HG03025 (cell line): Measurements from ENCODE around the gene IPO9.

Experiments
- ATAC-seq: cut with Tn5 transposase; IDR thresholded peaks from one replicate; pipeline ENCODE4 v1.9.1; 2021; ENCODE audit warnings: mild to moderate bottlenecking, moderate library complexity; ENCODE audit not compliant: unreplicated experiment, low FRiP score

IPO9 gene

DNA sequence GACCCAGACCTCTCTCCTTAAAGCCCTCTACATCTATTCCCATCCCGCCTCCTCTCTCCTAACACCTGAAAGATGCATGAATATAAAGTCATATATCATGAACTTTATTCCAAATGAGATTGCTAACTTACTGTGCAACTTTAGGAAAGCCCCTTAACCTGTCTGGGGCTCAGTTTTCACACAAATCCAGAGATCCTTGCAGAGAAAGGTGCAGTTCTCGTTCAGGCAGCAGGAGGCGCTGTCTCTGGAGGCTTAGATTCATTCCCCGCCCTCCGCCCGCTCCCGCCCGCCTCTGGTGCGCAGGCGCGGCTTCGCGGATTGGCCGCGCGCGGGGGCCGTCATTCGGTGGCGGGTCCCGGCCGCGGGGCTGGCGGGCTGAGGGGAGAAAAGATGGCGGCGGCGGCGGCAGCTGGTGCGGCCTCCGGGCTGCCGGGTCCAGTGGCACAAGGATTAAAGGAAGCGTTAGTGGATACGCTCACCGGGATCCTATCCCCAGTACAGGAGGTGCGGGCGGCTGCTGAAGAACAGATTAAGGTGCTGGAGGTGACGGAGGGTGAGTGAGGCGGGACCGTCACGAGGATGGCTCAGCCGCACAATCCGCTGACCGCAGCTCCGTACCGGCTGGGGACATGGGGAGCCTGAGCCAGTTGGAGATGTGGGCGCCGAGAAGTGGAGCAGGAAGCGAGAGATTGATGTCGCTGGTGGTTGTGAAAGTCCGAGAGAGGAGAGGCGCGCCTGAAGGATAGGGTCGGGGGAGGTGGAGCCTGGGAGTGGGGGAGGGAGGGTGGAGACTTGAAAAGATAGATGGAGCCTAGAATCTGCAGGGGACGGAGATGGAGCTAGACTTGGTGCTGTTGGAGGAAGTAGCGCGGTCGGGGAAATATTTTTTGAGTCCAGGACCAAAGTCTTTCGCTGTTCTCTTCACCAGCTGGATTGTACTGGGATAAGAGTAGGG lies at the start of gene IPO9:
Gene IPO9 (plus strand): TSS at position 338 of the 955 bp plus-strand sequence. CDS start 53 bp downstream, at position 391.
- ATAC-seq = peak; percentile 77

- ATAC-seq = no peak
Measured at GRCh38 chr1:201779351-201779880, 49.5 kb upstream of the IPO9 start.

GRCh38 chr1:201780952-201781351 lies 48.0 kb upstream of the IPO9 start:
- no peak for ATAC-seq

DNA sequence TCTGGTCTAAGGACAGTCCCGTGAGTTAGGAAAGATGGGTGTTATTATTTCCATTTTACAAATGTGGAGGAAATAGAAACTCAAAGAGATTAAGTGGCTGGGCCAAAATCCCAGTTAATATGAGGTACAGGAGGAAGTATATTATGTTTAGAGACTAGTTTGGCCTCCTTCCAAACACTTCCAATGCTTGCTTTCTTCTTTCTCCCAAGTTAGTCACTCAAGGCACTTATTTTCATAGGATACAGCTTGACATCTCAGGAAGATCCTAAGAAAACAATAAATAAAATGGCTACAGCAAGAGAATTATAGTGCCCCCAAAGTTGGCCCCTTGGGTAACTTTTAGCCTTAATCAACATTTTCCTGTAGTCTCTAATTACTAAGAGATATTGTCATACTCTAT lies 47.5 kb upstream of the IPO9 start:
- ATAC-seq = no peak

GRCh38 chr1:201782353-201782752 lies 46.6 kb upstream of the IPO9 start:
- ATAC-seq = no peak

- no peak for ATAC-seq
Measured at GRCh38 chr1:201783058-201783457, 45.9 kb upstream of the IPO9 start.

GRCh38 chr1:201783572-201783971 lies 45.4 kb upstream of the IPO9 start:
- no peak for ATAC-seq

- ATAC-seq = no peak
Measured at GRCh38 chr1:201785291-201785690, 43.7 kb upstream of the IPO9 start.

DNA sequence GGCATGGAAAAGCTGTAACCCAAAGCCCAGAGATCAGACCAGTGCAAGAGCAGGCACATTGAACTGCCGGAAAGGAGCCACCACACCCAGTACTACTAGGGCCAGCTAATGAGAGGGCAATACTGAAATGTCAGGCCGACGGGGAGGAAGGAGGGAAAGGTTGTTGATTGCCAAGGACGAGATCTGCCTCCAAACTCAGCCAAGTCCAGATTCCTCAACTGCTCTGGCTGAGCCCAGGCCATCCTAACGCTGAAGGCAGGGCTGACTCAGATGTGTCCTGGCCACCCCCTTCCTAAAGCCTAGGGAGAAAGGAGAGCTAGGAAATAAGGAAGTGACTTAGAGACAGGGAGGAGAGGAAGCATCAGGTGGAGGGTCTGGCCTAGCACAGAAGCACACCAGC lies 42.1 kb upstream of the IPO9 start:
- ATAC-seq = no peak

GRCh38 chr1:201788296-201788695 lies 40.7 kb upstream of the IPO9 start:
- no peak for ATAC-seq

DNA sequence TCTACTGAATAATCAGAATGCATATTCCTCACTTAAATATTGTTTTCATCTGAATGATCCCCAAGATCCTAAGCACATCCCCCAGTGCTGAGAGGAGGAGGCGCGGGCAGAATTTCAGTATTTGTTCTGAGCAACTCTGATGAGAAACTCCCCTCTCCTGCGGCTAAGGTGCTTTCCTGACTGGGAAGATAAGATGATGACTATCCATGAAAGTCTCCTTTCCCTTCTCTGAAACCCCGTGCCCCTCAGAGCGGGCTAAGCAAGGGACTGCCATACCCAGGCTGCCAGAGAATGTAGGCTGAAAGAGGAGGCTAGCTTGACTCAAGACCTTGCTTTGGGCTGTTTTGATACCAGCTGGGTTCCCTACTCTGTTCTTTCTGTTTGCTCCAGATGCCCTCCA lies 39.7 kb upstream of the IPO9 start:
- no peak for ATAC-seq

DNA sequence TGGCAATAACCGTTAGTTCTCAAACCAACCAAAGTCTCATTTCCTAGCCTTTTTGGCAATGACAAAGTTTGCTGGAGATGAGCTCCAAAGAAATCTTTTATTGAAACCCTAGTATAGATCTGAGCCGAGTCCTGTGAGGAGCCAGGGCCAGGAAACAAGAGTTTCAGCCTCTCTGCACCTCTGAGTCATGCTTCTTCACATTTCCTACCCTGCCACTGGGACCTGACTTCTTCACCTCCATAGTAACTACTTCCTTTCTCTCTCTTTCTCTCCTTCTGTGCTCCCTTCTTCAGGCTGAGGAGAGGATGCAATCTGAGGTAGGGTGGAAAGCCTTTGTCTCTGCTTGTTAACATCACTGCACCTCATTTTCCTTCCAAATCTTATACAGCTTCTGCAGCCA lies 38.7 kb upstream of the IPO9 start:
- ATAC-seq = no peak

DNA sequence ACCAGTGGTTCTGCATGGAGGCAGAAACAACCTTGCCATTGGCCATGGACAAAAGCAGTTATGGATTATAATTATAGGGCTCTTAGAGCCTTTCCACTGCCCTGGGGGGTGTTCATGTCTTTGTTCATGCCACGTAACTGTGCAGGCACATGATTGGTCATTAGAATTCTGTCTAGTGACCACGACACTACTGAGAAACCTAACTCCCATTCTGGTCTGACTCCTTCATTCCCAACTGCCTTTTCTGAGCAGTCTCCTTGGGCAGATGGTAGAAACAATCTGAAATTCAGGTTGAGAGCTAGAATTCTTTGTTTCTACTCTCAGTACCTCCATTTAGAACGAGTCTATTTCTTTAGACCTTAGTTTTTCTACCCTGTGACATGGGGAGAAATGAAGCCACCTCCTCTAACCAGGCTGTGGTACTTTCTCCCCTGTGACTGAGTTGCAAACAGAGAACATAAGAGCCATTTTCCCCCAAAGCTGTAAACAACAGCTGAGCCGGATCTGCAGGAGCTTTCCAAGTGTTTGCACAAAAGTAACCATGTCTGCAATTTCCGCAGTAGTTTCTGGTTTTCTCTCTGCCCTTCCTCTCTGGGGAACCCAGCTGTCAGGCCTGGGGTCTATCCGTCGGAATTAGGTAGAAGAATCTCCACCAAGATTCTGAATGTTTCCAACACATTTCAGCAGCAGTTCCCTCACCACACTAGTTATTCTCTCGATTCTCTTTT lies 37.7 kb upstream of the IPO9 start:
- ATAC-seq = no peak

DNA sequence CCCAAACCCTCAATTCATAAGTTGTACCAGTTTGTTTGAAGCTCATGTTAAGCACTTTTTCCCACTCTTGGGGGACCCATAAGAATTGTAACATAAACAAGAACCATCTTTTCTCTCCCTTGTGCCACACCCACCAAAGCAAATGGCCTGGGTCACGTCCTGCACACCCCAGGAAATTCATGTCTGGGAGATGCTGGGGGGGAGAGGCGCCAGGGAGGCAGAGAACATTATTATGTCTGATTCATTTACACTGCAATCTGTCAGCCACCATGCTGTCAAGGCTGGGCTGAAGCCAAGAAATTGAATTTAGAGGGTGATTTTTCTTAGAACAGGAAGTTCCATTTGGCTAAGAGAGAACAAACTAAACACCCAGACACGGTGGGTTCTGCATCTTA lies 37.2 kb upstream of the IPO9 start:
- ATAC-seq = no peak

- ATAC-seq = no peak
Measured at GRCh38 chr1:201792534-201793305, 36.2 kb upstream of the IPO9 start.

DNA sequence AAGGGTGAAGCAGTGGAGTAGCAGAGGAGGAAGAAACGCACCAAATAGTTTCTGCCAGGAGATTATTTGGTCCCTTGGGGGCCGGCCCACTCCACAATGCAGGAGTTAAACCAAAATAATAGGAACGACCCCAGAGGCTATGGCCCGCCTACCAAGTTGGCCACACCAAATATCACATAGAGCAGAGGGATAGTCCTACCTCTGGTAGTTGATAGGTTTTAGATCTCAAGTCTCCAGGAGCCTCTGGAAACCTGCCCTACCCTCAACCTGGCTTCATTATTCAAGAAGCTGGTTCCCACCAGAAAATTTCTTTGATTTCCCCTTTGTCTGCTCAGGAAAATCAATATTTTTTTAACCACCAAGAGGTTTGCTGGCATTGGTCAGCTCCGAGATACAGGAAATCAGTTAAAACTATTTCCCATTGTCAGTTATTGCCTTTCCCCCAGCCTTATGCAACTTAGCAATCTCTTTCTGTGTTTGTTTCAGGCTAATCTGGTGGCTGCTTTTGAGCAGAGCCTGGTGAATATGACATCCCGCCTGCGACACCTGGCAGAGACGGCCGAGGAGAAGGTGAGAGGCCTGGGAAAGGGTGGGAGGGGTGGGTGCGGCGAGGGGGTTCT lies 35.5 kb upstream of the IPO9 start:
- no peak for ATAC-seq

GRCh38 chr1:201795066-201795465 lies 33.9 kb upstream of the IPO9 start:
- ATAC-seq = no peak

- no peak for ATAC-seq
Measured at GRCh38 chr1:201800246-201800645, 28.7 kb upstream of the IPO9 start.

DNA sequence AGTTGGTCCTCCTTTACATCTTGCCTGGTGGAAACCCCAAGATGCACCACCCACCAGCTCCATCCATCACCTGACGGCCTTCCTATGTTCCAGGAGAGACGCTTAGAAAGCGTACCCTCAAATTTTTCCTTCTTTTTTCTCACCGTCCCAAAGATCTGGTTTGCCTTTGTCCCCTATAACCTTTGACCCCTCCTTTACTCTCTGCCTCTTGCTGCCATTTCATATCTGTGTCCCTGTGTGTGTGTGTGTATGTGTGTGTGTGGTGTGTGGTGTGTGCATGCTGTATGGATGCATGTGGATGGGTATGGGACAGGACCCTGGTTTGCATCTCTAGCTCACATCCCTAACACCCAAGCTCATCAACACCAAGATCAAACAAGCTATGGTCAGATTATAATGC lies 22.2 kb upstream of the IPO9 start:
- no peak for ATAC-seq

DNA sequence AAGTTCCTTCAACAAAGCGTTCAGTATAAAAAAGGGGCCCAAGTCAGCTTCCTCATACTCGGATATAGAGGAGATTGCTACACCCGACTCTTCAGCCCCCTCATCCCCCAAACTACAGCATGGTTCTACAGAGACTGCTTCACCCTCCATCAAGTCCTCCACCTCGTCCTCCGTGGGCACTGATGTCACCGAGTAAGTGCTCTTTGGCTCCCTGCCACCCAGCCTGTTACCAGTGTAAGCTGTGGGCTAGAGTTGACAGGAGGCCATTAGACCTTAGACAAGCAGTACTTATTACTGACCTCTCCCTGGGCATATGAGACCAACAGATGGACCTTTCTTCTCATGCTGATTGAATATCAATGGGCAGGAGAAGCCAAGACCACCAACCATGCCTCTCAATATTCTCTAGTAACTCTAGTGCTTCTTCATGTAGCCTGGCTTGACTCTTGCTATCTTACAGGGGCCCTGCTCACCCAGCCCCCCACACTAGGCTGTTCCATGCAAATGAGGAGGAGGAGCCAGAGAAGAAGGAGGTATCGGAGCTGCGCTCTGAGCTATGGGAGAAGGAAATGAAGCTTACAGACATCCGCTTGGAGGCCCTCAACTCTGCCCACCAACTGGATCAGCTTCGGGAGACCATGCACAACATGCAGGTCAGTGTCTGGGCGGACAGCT lies 20.9 kb upstream of the IPO9 start:
- no peak for ATAC-seq
